Measurements from ENCODE around the gene IPO4. TPM values are rescaled to one million over a fixed set of nuclear protein-coding genes. Genes with fewer than 3 reads are reported as not detected.

Gene IPO4
- total and polyA plus RNA-seq, 2 of the 13 experiments (the other 11 are each of a cell fraction or from before 2014, with no cell fraction given) = 39.0 to 179 TPM

- TF ChIP-seq ZBTB39 (CRISPR knock-in tag; IDR thresholded peaks at IDR 0.05) (peak; percentile 29; the same call in 1 of the 2 replicates), MTF2 (CRISPR knock-in tag; IDR thresholded peaks at IDR 0.05; ENCODE audit: borderline replicate concordance) (peak; percentile 7; the same call in 1 of the 2 replicates), ZNF674 (CRISPR knock-in tag; IDR thresholded peaks at IDR 0.05; ENCODE audit: low read depth) (peak; percentile 99), FOXK1 (CRISPR knock-in tag; IDR thresholded peaks at IDR 0.05; ENCODE audit: borderline replicate concordance, low read depth) (peak; percentile 88; the same call in 1 of the 2 replicates), MED1 (CRISPR knock-in tag; IDR thresholded peaks at IDR 0.05) (peak; percentile 86), NR2F2 (IDR thresholded peaks at IDR 0.05; ENCODE audit: borderline replicate concordance, low read depth) (no peak), SCMH1 (CRISPR knock-in tag; IDR thresholded peaks at IDR 0.05; ENCODE audit: borderline replicate concordance) (no peak), MXD4 (CRISPR knock-in tag; IDR thresholded peaks at IDR 0.05) (peak; percentile 97), ELF4 (CRISPR knock-in tag; IDR thresholded peaks at IDR 0.05; ENCODE audit: borderline replicate concordance) (peak; percentile 100), REXO4 (CRISPR knock-in tag; IDR thresholded peaks at IDR 0.05; ENCODE audit: borderline replicate concordance) (peak; percentile 90), MAZ (IDR thresholded peaks at IDR 0.05; ENCODE audit: borderline replicate concordance, low read depth, low read length) (peak; percentile 90), MAZ (CRISPR knock-in tag; IDR thresholded peaks at IDR 0.05; ENCODE audit: low read depth) (peak; percentile 100), RAD51 (IDR thresholded peaks at IDR 0.05; ENCODE audit: borderline replicate concordance) (no peak), MEIS2 (CRISPR knock-in tag; IDR thresholded peaks at IDR 0.05) (peak; percentile 97), ZNF274 (CRISPR knock-in tag; IDR thresholded peaks at IDR 0.05) (peak; percentile 99), ZNF362 (CRISPR knock-in tag; IDR thresholded peaks at IDR 0.05; ENCODE audit: borderline replicate concordance) (peak; percentile 85), HMG20A (CRISPR knock-in tag; IDR thresholded peaks at IDR 0.05; ENCODE audit: borderline replicate concordance) (0 out of 2 replicates have a peak, but pooled peaks have one; percentile 32), NCOA1 (CRISPR knock-in tag; IDR thresholded peaks at IDR 0.05) (0 out of 2 replicates have a peak, but pooled peaks have one; percentile 59), ZNF761 (CRISPR knock-in tag; conservative IDR thresholded peaks at IDR 0.05) (peak; percentile 99), CREM (IDR thresholded peaks at IDR 0.05) (peak; percentile 96), CREM (CRISPR knock-in tag; IDR thresholded peaks at IDR 0.05) (no peak), REL (CRISPR knock-in tag; conservative IDR thresholded peaks at IDR 0.05) (no peak), ARID5B (CRISPR knock-in tag; IDR thresholded peaks at IDR 0.05) (peak; percentile 75), THAP11 (CRISPR knock-in tag; IDR thresholded peaks at IDR 0.05) (peak; percentile 96)
These were observed 6.8 kb upstream of the IPO4 start, which contains the start of gene TM9SF1 (continued) for GRCh38 chr14:24195186-24196070.

Data from HepG2 (cell line).